ENCODE data around the gene NUB1.

- TF ChIP-seq CTCF (IDR thresholded peaks at IDR 0.05) = no peak
- no peak for TF ChIP-seq POLR2A (IDR thresholded peaks at IDR 0.05)
Observed at GRCh38 chr7:151395036-151395367, 53.4 kb downstream of the NUB1 start.
